Activated CD4-positive, alpha-beta T cell treated with anti-CD3 and anti-CD28 coated beads for 48 hours (primary cell): ENCODE results near the gene C1QTNF4.
"Not testable (repeated sequence)": the region's sequence is repeated elsewhere in the genome, so short reads cannot be mapped to it uniquely, and the experiment has no call there.

ENCODE experiments used
- DNase-seq: peaks from one replicate; pipeline ENCODE4 v3.0.0-alpha.2; 2020

The C1QTNF4 gene

DNA sequence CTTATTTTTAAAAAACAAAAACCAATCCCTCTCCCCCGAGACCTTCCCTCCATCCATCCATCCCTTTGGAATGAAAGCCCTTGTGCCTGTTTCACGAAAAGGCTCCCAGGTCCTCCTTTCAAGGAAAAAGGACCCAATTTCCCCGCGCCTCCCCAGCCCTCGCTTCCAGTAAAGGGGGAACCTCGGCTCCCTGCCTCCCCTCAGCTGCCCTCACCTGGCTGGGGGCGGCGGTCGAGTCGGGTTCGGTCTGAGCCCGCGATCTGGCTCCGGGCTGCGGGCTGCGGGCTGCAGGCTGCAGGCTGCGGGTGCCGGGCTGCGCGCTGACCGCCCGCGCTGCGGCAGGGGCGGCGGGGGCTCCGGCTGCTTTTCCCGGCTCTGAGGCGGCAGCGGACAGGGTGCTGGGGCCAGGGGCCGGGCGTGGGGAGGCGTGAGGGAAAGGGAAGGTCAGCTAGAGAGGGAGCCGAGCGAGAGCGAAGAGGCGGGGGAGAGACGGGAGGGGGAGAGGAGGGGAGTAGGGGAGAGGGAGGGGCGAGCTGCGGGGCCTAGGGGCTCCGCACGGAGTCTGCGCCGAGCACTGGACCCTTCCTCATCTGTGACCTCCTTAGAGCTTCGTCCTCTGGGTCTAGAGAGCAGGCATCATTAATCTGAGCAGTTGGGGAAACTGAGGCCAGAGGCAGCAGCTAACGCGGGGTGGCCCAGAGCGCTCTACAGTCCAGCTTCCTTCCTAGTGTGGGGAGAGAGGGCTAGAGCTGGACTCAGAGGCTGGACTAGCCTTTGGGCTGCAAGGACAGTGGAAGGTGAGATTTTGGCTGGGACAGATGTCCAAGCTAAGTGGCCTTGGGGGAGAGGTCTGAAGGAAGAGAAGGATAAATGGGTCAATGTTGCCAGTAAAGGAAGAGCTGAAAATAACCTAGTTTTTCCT lies at the start of gene C1QTNF4:
Gene C1QTNF4, minus strand, starts transcription at position 478 of the 922 bp plus-strand sequence. CDS start 3,601 bp downstream, outside the sequence.
- DNase-seq: no peak

DNA sequence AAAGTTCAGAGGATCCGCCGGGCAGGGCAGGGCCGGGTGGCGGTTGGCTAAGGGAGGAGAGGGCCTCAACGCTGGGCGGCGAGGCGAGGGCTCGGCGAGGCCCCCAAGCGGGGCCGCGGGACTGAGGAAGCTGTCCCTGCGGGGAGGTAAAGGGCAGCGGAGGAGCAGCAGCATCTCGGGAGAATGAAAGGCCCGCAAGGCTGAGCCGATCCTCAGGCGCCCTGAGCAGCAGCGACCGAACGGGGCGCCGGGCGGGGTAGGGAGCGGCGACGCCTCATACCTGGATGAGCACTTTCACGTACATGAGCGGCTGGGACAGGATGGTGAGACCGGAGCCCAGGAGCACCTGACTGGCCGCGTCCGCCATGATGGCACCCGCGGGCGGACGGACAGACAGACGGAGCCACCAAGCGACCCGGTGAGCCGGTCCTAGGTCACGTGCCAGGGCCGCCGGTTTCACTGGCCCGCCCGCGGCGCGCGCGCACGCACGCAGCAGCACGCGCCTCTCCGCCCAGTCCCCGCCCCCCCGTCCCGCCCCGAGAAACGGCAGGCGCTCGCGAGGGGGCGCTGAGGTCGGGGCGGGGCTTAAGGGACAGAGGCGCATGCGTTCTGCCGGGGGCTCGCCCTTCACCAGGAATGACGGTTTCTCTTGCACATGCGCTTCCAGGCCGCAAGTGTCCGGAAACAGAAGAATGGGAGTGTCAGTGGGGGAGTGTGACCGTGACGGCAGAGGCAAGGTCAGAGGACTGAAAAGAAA lies 48.1 kb upstream of the C1QTNF4 start, which contains the start of gene MTCH2:
Gene MTCH2, minus strand, starts transcription at position 461 of the 757 bp plus-strand sequence. Its CDS starts 94 bp downstream, at position 367.
- DNase-seq: peak; percentile 97

DNA sequence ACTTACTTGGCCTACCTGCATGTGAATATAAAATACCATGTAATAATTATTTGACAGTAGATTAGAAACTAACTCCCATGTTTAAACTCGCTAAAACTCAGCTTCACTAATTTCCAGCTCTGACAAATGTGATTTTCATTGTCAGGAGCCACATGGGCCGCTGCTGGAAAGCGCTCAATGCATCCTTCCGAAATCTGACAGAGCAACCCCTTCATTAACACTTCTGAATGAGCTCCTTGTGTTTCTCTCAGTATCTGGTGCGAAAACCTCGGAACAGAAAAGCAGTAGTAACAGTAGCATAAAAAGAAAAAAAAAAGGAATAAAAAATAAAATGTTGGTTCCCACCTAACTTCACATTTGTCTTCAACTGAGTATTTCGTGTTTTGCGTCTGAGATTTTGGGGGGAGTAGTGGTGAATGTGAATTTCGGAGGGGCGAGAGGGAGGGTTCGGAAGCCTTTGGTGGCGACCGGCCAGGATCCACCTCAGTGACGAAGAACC lies 47.4 kb upstream of the C1QTNF4 start:
- DNase-seq: no peak

DNA sequence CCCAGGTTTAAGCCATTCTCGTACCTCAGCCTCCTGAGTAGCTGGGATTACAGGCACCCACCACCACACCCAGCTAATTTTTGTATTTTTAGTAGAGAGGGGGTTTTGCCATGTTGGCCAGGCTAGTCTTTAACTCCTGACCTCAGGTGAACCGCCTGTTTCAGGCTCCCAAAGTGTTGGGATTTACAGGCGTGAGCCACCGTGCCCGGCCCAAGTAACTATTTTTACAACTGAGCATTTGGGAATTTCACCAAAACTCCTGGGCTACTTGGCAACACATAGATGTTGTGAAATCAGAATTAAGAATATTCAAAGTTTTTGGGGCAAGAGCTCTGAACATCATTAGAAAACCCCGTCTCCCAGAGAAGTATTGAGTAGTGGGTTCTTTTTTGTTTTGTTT lies 46.3 kb upstream of the C1QTNF4 start:
- not testable (repeated sequence) for DNase-seq

DNA sequence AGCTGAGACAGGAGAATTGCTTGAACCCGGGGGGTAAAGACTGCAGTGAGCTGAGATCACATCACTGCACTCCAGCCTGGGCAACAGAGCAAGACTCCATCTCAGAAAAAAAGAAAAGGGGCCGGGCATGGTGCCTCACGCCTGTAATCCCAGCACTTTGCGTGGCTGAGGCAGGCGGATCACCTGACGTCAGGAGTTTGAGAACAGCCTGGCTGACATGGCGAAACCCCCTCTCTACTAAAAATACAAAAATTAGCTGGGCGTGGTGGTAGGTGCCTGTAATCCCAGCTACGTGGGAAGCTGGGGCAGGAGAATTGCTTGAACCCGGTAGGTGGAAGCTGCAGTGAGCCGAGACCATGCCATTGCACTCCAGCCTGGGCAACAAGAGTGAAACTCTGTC lies 42.1 kb upstream of the C1QTNF4 start:
- not testable (repeated sequence) for DNase-seq

DNA sequence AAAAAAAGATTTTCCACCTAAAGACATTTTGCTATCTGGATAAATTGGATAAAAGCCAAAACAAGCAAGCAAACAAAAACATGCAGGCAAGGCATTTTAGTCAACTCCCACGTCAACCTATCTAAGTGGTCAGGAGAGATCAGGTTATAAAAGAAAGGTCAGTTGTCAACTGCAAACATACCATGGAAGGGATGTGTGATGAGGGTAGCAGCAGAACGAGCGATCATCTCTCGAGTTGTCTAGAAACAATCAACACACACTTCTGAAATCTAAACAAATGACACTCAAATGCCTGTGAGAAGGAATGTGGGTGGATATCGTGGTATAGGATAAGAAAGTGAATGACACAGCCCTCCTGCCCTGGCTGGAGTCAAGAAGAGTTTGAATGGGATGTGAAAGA lies 37.3 kb upstream of the C1QTNF4 start:
- DNase-seq: no peak

DNA sequence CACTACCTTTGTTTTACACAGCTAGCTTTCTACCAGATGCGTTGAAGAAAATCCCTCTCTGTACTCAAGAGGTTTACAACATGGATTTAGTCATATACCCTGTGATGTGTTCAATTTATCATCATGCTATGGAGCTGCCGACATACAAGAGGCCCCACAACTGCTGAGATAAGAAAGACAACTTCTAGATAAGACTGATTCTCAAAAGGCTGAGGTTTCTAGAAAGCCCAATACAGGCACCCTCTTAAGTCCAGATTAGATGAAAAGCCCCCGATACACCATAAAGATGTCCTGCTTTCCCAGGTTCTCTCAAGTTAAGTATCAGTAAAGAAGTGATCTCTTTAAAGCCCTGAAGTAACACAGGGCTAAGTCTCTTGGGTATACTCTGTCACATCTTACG lies 33.8 kb upstream of the C1QTNF4 start:
- DNase-seq: no peak

DNA sequence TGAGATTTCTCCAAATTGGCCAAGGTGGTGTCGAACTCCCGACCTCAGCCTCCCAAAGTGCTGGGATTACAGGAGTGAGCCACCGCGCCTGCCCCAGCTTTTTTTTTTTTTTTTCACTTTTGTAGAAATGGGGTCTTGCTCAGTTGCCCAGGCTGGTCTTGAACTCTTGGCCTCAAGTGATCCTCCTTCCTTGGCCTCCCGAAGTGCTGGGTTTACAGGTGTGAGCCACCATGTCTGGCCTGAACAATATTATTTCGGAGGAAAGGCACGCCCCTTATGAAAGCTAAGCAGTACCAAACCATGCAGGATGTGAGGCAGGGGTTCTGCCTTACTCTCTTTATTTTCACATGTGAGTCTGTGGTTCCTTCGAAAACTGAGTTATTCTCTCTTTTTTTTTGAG lies 32.0 kb upstream of the C1QTNF4 start:
- no peak for DNase-seq

DNA sequence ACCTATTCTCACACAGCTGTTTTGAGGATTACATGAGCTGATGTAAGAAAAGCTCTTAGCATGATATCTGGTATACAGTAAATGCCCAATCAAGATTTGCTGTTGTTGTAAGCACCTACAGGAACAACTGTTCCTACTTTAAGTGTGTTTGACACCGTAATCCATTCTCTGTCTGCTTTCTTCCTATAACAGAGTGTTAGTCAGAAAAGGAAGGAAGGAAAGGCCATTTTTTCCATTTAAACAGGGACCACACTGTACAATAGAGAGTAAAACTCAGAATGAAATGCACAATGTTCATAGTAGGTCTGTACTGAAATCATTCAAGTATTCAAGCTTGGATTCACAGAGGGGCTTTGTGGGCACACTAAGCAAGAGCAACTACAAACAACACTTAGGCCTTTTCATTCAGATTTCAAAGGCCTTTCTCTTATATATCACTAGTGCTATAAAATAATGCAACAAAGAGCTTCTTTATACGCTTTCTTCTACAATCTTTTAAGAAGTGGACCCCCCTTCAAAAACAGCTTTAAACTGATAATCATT lies 26.7 kb upstream of the C1QTNF4 start:
- DNase-seq: no peak

DNA sequence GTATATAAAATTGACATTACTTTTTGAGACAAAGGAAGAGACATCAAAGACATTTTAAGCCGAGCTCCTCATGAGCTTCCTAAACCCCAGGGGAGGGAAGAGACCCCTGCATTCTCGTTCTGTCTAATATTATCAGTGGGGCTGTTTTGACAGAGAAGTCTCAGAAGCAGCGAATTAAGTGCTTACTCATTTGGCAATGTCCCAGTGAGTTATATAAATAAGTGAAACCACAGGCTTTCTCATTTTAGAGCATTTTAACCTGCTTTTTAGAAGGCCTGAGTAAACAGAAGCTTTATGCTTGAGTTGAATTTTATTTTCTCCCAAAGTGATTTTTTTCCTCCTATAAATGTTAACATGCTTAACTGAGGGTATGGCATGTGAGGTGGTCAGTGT lies 23.2 kb upstream of the C1QTNF4 start:
- DNase-seq: no peak

DNA sequence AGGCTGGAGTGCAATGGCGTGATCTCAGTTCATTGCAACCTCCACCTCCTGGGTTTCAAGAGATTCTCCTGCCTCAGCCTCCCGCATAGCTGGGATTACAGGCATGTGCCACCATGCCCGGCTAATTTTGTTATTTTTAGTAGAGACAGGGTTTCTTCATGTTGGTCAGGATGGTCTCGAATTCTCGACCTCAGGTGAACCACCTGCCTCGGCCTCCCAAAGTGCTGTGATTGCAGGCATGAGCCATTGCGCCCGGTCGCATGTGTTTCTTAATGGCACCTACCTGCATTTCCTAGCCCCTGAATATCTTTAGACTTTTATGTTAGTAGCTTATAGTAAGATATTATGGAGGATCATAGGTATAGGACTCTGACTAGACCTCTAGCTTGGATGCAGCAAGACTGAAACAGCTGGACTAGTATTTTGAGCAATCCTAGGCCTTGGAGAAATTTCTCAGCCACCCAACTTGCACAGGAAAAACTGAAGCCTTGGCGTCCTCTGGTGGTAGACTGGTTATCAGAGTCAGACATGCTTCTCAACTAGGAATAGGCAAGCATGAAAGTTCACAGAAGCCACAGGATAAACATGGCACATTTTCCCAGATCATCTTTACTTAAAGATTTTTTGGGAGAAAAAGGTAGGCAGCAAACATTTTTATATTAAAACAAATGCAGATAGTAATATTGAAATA lies 22.7 kb upstream of the C1QTNF4 start:
- DNase-seq: peak; percentile 32

DNA sequence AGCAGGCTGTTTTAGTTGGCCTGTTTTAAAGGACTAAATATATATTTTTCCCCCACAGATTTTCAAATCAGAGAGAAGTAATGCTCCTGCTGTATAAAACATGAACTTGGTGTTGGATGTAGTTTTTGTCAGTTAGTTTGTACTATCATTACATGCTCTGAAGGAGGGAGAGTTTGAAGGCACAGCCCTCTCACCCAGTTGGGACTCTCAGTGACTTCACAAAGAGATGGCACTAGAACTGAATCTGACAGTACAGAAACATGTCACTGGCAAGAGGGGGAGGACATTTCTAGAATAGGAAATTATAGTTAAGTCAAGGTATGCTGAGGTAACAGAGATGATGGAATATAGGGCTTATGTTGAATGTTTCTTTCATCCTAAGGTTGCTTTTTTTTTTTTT lies 21.0 kb upstream of the C1QTNF4 start:
- no peak for DNase-seq

DNA sequence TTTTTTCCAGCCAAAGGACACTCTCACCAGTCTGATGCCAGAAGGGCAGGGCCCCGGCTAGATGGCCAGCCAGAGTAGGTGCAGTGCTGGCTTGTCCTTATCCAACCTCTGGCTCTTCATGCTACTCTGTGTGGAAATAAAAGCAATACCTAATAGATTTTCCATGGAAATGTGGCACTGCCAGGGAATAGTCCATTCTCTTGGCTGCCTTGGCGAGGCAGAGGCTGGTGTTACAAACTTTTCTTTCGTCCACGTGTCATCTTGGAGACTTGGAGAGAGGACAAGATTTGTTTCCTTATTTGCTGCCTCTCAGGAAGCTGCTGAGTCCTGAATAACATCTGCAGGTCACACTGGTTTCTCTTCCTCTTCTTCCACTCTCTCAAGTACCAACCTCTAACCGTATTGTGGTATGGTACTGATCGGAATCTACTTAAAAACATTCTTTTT lies 17.2 kb upstream of the C1QTNF4 start:
- DNase-seq: no peak

DNA sequence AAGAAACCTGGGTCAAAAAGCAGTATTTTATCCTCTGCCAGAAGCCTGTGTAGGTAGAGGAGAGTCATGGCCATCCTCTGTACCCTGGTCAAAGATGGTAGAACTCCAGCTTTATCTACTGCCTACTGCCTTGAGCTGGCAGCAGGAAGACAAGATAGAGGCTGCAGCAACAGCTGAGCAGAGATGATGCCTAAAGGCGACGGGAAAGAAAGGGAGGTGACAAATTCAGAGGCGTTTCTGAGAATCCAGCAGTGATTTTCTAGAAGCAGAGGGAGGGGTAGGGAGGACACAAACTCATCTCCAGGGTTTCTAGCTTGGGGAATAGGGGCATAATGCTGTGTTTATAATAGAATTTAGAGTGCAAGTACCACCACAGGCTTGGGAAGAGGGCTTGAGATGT lies 15.5 kb upstream of the C1QTNF4 start:
- DNase-seq: no peak

DNA sequence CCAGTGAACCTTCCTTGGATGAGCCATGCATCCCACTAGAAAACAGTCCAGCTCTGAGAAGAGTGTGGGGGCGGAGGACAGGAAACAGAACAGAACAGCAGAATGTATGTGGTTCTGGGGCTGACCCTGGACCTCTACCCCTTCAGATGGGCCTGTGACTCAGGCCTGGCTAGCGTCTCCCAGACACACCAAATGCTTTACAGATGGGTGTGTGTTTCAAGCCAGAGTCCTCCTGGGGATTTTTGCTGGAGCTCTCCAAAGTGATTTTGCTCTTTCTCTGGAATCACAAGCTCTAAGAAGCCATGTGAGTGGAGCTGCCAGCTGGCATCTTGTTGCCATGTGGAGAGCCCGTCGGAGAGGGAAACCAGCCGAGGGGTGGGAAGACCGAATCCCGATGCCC lies 13.2 kb upstream of the C1QTNF4 start:
- DNase-seq: no peak

DNA sequence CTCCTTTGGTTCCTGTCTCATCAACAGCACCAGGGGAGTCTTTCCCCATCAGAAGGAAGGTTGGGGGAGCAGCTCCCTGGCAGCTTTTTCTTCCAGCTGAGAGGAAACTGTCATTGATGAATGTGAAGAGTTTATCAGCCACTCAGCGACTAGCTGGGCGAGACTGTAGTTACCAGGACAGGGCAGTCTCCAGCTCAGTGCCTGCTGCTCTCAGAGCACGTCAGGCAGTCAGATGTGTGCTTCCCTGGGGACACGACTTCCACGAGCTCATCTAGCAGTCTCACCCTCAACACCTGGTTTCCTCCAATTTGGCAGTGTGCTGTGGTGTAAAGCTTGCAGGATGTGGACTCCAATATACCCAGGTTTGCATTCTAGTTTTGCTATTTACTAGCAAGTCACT lies 12.5 kb upstream of the C1QTNF4 start:
- no peak for DNase-seq

DNA sequence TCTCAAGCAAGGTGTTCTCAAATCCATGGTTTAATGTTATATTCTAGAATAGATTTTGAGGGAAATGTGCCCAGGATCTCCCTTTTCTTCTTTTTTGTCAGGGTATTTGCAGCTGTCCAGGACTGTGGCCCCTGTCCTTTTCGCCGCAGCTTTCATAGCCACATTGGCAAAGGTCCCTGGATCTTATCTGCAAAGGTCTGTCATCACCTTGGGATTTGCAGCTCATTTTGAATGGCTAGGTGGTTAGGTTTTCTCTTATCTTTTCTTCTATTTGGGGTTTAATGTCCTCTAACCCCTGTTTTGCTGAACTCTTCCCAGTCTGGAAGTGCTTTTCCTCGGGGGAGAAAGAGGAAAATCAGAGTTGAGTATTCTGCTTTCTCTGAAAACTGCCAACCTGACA lies 11.7 kb upstream of the C1QTNF4 start:
- DNase-seq: no peak

DNA sequence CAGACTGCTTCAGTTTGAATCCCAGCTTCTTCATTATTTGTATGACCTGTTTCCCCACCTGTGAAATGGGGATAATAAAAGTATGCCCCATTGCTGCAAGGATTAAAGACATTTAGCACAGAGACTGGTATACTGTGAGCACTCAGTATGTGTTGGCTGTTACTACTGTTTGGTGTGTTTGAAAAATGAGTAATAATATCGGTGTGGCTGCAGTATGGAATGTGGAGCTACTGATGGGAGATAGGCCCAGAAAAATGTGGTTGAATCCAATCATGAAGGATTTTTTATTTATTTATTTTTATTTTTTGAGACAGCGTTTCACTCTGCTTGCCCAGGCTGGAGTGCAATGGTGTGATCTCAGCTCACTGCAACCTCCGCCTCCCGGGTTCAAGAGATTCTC lies 9.1 kb upstream of the C1QTNF4 start:
- no peak for DNase-seq

DNA sequence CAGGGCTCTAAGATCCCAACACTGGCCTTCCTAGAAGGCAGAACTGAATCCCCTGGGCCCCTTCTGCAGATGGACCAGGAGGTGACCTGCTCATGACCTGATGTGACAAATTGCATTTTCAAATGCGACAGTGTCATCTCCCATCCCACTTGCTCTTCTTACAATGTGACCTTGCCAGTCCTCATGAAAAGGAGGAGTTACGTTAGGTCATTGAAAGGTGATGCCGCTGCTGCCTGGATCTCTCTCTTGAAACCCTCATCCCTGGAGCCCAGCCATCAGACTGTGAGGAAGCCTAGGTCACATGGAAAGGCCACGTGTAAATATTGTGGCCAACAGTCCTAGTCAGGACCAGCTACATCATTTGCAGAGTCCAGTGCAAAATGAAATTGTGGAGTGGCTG lies 5.7 kb upstream of the C1QTNF4 start:
- DNase-seq: no peak

DNA sequence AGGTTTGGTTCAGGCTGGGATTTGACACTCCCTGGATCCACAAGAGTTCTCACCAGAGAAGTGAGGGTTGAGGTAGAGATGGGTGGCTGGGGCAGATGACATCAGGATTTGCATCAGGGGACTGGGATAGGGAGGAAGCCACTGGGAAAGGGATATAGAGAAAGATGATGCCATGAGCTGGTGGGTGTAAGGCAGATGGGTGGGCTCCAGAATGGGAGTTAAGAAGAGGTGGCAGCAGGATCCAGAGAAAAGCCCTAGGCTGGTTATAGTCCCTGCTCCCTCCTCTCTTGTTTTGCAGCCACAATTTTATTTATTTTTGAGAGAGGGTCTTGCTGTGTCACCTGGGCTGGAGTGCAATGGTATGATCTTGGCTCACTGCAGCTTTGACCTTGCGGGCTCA lies 1.8 kb upstream of the C1QTNF4 start:
- DNase-seq: no peak

DNA sequence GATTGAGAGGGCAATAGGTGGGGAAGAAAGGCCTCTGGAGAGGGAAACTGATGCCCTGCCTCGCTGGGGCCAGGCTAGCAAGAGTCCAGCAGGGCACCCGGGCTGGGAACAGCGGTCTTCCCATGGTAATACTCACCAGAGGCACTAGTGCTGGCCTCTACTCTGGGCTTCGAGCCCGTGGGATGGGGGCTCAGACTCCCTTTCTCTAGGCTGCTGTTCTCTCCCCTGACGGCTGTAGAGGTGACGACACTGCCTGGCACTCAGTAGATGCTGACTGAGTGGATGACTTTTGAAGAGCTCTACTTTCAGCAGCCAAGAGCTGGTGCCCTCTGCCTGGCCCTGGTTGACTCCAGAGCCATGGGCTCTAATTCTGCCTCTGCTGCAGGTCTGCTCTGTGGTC lies 818 bp upstream of the C1QTNF4 start:
- DNase-seq: no peak

DNA sequence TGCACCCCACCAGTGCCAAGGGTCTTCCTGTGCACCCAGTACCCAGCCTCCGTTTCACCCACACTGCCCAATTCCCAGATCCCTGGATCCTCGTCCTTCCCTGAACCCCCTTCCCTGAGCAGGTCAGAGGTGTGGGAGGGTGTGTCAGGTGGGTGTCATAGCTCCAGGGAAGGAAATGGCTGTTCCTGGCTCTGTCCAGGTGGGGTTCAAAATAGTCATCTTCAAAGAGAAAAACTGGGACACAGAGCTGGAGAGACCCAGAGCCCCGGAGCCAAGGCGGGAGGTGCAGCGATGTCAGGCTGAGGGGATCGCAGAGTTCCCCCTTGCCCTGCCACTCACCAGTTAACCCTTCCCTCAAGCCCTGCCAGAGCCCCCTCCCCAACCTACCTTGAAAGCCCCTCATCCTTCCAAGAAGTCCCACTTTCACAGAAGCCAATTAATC lies 698 bp downstream of the C1QTNF4 start:
- DNase-seq: no peak

DNA sequence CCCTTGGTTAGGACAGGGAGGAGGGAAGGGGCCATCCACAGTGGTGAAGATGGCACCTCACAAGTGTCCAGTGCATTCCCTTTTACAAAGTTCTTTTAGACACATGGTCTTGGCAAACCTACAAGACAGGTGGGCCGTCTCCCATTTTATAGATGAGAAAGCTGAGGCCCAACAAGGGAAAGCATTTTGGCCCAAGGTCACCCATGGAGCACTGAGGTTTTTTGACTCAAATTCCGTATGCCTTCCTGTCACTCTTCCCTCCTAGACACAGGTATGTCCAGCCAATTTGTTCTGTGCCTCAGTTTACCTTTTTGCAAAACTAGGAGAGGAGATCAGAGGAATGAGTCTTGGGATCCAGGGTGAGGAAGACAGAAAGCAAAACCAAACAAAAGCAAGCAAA lies 1.2 kb downstream of the C1QTNF4 start:
- DNase-seq: no peak
